IPS-15b (cell line): Measurements from ENCODE around the gene ITCH.
"Not testable (repeated sequence)": the region's sequence is repeated elsewhere in the genome, so short reads cannot be mapped to it uniquely, and the experiment has no call there.

Experiments used
- H3K27me3 ChIP-seq: one replicate; pipeline ENCODE4 v1.6.1; 2013; ENCODE audit warnings: low read length; ENCODE audit not compliant: control insufficient read depth, insufficient read depth
- H3K36me3 ChIP-seq: one replicate; pipeline ENCODE4 v1.6.1; 2013; ENCODE audit warnings: low read length; ENCODE audit not compliant: control insufficient read depth, insufficient read depth
- H3K4me1 ChIP-seq: one replicate; pipeline ENCODE4 v1.6.1; 2013; ENCODE audit warnings: mild to moderate bottlenecking, low read length; ENCODE audit not compliant: control insufficient read depth, insufficient read depth
- H3K4me3 ChIP-seq: one replicate; pipeline ENCODE4 v1.5.1; 2013; ENCODE audit warnings: low read depth, low read length
- H3K9ac ChIP-seq: one replicate; pipeline ENCODE4 v1.6.1; 2013; ENCODE audit warnings: low read depth, mild to moderate bottlenecking, low read length
- H3K9me3 ChIP-seq: one replicate; pipeline ENCODE4 v1.6.1; 2013; ENCODE audit warnings: mild to moderate bottlenecking, low read length; ENCODE audit not compliant: control insufficient read depth, insufficient read depth

The ITCH gene

GRCh38 chr20:34332262-34332920 is 30.7 kb upstream of the ITCH start:
- H3K9me3 ChIP-seq: no peaks in the 10 kb centered on the region
- H3K9ac ChIP-seq: no peak overlapping the region
- no peaks in the 10 kb centered on the region for H3K27me3 ChIP-seq
- no peaks in the 10 kb centered on the region for H3K4me1 ChIP-seq
- peak overlapping the region; percentile 8 for H3K4me3 ChIP-seq
- no peaks in the 10 kb centered on the region for H3K36me3 ChIP-seq

- H3K9ac ChIP-seq: no peak overlapping the region
- no peaks in the 10 kb centered on the region for H3K4me1 ChIP-seq
- H3K9me3 ChIP-seq: no peaks in the 10 kb centered on the region
- no peak overlapping the region for H3K4me3 ChIP-seq
- H3K36me3 ChIP-seq: no peaks in the 10 kb centered on the region
- no peaks in the 10 kb centered on the region for H3K27me3 ChIP-seq
Measured at GRCh38 chr20:34333786-34334185, 29.3 kb upstream of the ITCH start.

- no peak overlapping the region for H3K4me3 ChIP-seq
- no peaks in the 10 kb centered on the region for H3K36me3 ChIP-seq
- no peaks in the 10 kb centered on the region for H3K4me1 ChIP-seq
- H3K9me3 ChIP-seq: no peaks in the 10 kb centered on the region
- H3K27me3 ChIP-seq: no peaks in the 10 kb centered on the region
- H3K9ac ChIP-seq: no peak overlapping the region
Measured at GRCh38 chr20:34334654-34335407, 28.2 kb upstream of the ITCH start.

- Histone ChIP-seq H3K4me3 (no peak overlapping the region), H3K27me3 (no peaks in the 10 kb centered on the region), H3K36me3 (no peaks in the 10 kb centered on the region), H3K9ac (no peak overlapping the region), H3K4me1 (no peaks in the 10 kb centered on the region), H3K9me3 (no peaks in the 10 kb centered on the region)
Measured at GRCh38 chr20:34337544-34337943, 25.5 kb upstream of the ITCH start.

- H3K27me3 ChIP-seq: no peaks in the 10 kb centered on the region
- H3K4me3 ChIP-seq: no peak overlapping the region
- H3K4me1 ChIP-seq: no peaks in the 10 kb centered on the region
- no peak overlapping the region for H3K9ac ChIP-seq
- no peaks in the 10 kb centered on the region for H3K9me3 ChIP-seq
- no peaks in the 10 kb centered on the region for H3K36me3 ChIP-seq
Measured at GRCh38 chr20:34337982-34338726, 24.9 kb upstream of the ITCH start.

- H3K27me3 ChIP-seq, H3K4me3 ChIP-seq, H3K9me3 ChIP-seq, H3K4me1 ChIP-seq, H3K9ac ChIP-seq, H3K36me3 ChIP-seq: not testable (repeated sequence)
Measured at GRCh38 chr20:34340726-34341125, 22.3 kb upstream of the ITCH start.

- not testable (repeated sequence) for H3K4me3 ChIP-seq, H3K27me3 ChIP-seq, H3K4me1 ChIP-seq, H3K9me3 ChIP-seq, H3K9ac ChIP-seq, H3K36me3 ChIP-seq
Measured at GRCh38 chr20:34341199-34341598, 21.9 kb upstream of the ITCH start.

GRCh38 chr20:34343458-34344211 is 19.4 kb upstream of the ITCH start:
- Histone ChIP-seq H3K36me3 (no peaks in the 10 kb centered on the region), H3K9me3 (no peaks in the 10 kb centered on the region), H3K27me3 (no peaks in the 10 kb centered on the region), H3K4me3 (no peak overlapping the region), H3K4me1 (peaks cover 5% of the 10 kb centered on the region), H3K9ac (no peak overlapping the region)

GRCh38 chr20:34344238-34344637 is 18.8 kb upstream of the ITCH start:
- Histone ChIP-seq H3K9me3 (no peaks in the 10 kb centered on the region), H3K9ac (no peak overlapping the region), H3K36me3 (no peaks in the 10 kb centered on the region), H3K4me1 (peaks cover 5% of the 10 kb centered on the region), H3K27me3 (no peaks in the 10 kb centered on the region), H3K4me3 (no peak overlapping the region)

- Histone ChIP-seq H3K36me3 (no peaks in the 10 kb centered on the region), H3K4me1 (peaks cover 5% of the 10 kb centered on the region), H3K9me3 (no peaks in the 10 kb centered on the region), H3K4me3 (no peak overlapping the region), H3K27me3 (no peaks in the 10 kb centered on the region), H3K9ac (no peak overlapping the region)
Measured at GRCh38 chr20:34345402-34345736, 17.7 kb upstream of the ITCH start.

GRCh38 chr20:34345839-34346532 is 17.1 kb upstream of the ITCH start:
- H3K4me3 ChIP-seq, H3K36me3 ChIP-seq, H3K4me1 ChIP-seq, H3K9me3 ChIP-seq, H3K27me3 ChIP-seq, H3K9ac ChIP-seq: not testable (repeated sequence)
